Activated T-cell treated with anti-CD3 and anti-CD28 coated beads, Interleukin-2, amount 50 U/mL, for 72 hours (primary cell): Measurements from ENCODE around the gene KRT36. TPM values are rescaled to one million over a fixed set of nuclear protein-coding genes. Genes with fewer than 3 reads are reported as not detected.

Experiments used
- ATAC-seq, 2 donors: fragments of 150-1000 bp; cut with Tn5 transposase; replicated peaks in 1 of 2; 2 replicates each; pipeline ENCODE4 v1.10.0; 2021; ENCODE audit warnings: moderate library complexity in 2 of 2, mild to moderate bottlenecking in 1 of 2
- DNase-seq, 2 donors: peaks; one replicate each; pipeline ENCODE4 v3.0.0; 2021 to 2022; ENCODE audit warnings: mixed read lengths in 1 of 2
- H3K27ac Mint-ChIP-seq: one replicate; pipeline ENCODE4 v1.8.0; 2022; ENCODE audit warnings: mild to moderate bottlenecking, moderate library complexity, mixed read lengths
- H3K27me3 Mint-ChIP-seq: one replicate; pipeline ENCODE4 v1.8.0; 2022; ENCODE audit warnings: low read depth, mixed read lengths
- H3K36me3 Mint-ChIP-seq, 2 donors: one replicate each; pipeline ENCODE4 v1.8.0; 2022; ENCODE audit warnings: mixed read lengths in 2 of 2, mild to moderate bottlenecking in 1 of 2; ENCODE audit not compliant: insufficient read depth in 2 of 2
- H3K4me1 Mint-ChIP-seq: one replicate; pipeline ENCODE4 v1.8.0; 2022; ENCODE audit warnings: low read depth, mixed read lengths
- H3K4me3 Mint-ChIP-seq, 2 donors: one replicate each; pipeline ENCODE4 v1.8.0; 2022; ENCODE audit warnings: mild to moderate bottlenecking in 2 of 2, mixed read lengths in 2 of 2, moderate library complexity in 2 of 2
- H3K9me3 Mint-ChIP-seq, 2 donors: one replicate each; pipeline ENCODE4 v1.8.0; 2022; ENCODE audit warnings: mixed read lengths in 2 of 2
- total RNA-seq, 2 donors: library from RNA; stranded (reverse); gene quantifications; one replicate each; pipeline ENCODE4 v1.2.3, GENCODE V29; 2022

KRT36 gene
- not detected for total RNA-seq

DNA sequence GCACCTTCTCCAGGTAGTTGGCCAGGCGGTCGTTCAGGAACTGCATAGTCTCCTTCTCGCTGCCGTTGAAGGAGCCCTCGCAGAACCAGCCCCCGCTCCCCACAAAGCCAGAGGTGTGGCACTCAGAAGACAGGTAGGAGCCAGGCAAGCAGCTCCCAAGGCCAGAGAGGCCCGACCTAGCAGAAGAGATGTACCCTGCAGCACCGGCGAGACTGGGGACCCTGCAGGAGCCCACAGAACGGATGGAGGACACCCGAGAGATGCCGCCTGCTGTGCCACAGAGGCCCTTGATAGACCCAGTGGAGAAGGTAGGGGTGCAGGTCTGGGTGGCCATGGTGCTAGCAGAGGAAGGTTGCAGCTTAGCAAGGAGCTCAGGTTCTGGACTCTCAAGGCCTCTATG, at the start of gene KRT36:
Gene KRT36 (minus strand): TSS at position 380 of the 400 bp plus-strand sequence. CDS start 46 bp downstream, at position 334.
- Mint-ChIP-seq H3K4me1 (no peaks in the 10 kb centered on the region), H3K27ac (no peak within 1 kb of the TSS), H3K9me3 (no peaks in the 10 kb centered on the region), H3K27me3 (no peaks in the 10 kb centered on the region), H3K36me3 (no peaks in the 10 kb centered on the region), H3K4me3 (no peak within 1 kb of the TSS)
- ATAC-seq (no peak), DNase-seq (no peak)

DNA sequence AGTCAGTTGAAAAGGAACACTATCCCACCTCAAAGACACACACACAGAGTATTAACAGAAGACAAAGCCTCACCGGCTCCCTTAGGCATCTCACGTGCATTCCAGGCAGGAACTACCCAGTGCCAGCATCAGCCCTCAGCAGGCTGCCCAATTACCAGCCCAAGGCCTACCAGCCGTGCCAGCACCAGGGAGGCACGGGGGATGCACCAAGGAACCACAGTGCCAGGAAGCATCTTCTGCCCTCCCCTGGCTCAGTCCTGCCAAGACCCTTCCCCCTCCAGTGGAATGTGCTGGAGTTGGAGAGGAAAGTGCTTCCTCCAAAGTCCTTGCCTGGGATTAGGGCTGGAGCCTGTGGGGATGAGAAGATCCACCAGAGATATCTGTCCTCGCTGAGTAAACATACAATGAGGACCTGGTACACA, 49.4 kb upstream of the KRT36 start:
- Mint-ChIP-seq H3K4me1 (no peaks in the 10 kb centered on the region), H3K9me3 (no peaks in the 10 kb centered on the region), H3K4me3 (no peak overlapping the region), H3K27me3 (peaks cover 10% of the 10 kb centered on the region), H3K36me3 (no peaks in the 10 kb centered on the region), H3K27ac (no peak overlapping the region)
- DNase-seq (no peak), ATAC-seq (no peak)

DNA sequence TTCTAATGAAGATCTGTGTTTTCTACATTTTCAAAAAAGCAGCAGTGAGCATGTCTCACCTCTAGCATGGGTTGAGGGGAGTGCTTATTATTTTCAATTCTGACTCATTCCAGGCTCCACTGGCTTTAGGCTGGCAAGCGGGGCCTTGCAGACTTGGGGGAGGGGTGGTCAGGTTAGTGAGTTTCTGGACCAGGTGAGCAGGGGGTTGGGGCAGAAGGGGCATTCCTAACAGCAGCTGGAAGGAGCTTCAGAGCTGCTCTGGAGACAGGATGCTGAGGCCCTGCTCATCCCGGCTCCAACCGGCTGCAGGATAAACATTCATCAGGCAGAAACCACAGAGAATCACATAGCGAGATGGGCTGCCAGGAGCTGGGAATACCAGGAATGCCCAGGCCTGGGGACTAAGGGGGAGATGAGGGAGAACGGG, 48.9 kb upstream of the KRT36 start:
- Mint-ChIP-seq H3K9me3 (no peaks in the 10 kb centered on the region), H3K27ac (no peak overlapping the region), H3K27me3 (peaks cover 10% of the 10 kb centered on the region), H3K4me3 (no peak overlapping the region), H3K36me3 (no peaks in the 10 kb centered on the region), H3K4me1 (no peaks in the 10 kb centered on the region)
- ATAC-seq (no peak), DNase-seq (no peak)

DNA sequence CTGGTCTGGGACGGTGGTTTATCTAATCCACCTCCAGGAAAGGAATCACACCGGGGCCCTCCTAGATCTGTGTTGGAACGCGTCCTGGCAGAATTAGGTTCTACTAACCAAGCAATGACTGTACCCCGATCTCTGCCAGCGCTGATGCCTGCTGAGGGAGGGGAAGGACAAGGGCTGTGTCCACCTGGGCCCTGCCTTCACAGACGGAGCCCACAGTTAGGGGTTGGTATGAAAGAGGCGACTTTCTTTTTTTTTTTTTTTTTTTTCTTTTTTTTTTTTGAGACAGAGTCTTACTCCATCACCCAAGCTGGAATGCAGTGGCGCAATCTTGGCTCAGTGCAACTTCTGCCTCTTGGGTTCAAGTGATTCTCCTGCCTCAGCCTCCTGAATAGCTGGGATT, 48.3 kb upstream of the KRT36 start:
- H3K27ac Mint-ChIP-seq = no peak overlapping the region
- H3K9me3 Mint-ChIP-seq = no peaks in the 10 kb centered on the region
- H3K36me3 Mint-ChIP-seq = no peaks in the 10 kb centered on the region
- H3K4me3 Mint-ChIP-seq = no peak overlapping the region
- ATAC-seq (no peak), DNase-seq (no peak)
- peaks cover 15% of the 10 kb centered on the region for H3K27me3 Mint-ChIP-seq
- H3K4me1 Mint-ChIP-seq = no peaks in the 10 kb centered on the region

DNA sequence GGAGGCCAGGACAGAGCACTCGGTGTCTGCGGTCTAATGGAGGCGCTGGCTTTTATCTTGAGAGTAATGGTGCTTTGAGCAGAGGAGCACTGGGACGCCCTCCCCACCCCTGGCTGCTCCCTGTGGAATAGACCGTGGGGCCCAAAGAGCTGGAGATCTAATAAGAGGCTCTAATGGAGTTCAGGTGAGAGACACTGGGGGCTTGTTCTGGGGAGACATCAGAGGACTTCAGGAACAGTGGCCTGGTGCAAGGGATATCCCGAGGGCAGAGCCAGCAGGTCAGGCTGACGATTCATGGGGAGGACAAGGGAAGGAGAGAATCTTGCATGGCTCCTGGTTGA, 47.9 kb upstream of the KRT36 start:
- no peak overlapping the region for H3K27ac Mint-ChIP-seq
- no peaks in the 10 kb centered on the region for H3K4me1 Mint-ChIP-seq
- H3K27me3 Mint-ChIP-seq = peaks cover 19% of the 10 kb centered on the region
- ATAC-seq (no peak), DNase-seq (no peak)
- H3K9me3 Mint-ChIP-seq = no peaks in the 10 kb centered on the region
- H3K36me3 Mint-ChIP-seq = no peaks in the 10 kb centered on the region
- H3K4me3 Mint-ChIP-seq = no peak overlapping the region

DNA sequence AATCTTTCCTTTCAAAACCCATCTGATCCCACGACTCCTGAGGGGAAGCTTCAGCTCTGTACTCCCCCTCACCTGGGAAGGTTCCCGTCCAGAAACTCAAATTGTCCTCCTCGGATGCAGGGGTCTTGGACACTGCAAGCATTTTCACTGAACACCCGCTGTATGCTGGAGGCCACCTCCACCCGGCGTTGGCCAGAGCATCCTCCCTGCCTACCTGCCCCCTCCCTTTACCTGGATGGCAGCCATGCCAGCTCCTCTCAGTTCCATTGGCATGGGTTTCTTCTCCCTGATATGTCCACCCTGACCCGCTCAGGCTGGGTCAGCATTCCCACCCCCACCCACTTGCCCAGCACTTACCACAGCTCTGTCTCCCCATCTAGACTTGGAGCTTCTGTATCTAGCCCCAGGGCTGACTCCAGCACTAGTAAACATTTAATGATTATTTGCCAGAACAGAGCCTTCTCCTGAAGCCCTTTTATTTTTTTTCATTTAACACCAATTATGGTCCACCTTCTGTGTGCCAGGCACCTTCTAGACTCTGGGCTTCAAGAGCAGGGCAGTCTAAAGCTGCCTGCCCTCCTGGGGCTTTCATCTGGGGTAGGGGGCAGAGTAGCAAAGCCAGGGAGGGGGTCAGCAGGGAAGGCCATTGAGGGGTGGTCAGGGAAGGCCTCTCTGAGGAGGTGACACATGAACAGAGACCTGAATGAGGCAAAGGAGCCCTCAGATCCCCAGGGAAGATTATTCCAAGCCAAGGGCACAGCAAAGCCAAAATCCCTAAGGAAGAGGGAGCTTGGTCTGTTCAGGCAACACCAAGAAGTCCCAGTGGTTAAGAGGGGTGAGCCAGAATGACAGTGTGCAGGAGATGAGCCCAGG, 47.3 kb upstream of the KRT36 start:
- Mint-ChIP-seq H3K27me3 (peaks cover 23% of the 10 kb centered on the region), H3K4me3 (no peak overlapping the region), H3K27ac (no peak overlapping the region), H3K4me1 (no peaks in the 10 kb centered on the region), H3K9me3 (no peaks in the 10 kb centered on the region), H3K36me3 (no peaks in the 10 kb centered on the region)
- no peak for DNase-seq
- no peak for ATAC-seq

DNA sequence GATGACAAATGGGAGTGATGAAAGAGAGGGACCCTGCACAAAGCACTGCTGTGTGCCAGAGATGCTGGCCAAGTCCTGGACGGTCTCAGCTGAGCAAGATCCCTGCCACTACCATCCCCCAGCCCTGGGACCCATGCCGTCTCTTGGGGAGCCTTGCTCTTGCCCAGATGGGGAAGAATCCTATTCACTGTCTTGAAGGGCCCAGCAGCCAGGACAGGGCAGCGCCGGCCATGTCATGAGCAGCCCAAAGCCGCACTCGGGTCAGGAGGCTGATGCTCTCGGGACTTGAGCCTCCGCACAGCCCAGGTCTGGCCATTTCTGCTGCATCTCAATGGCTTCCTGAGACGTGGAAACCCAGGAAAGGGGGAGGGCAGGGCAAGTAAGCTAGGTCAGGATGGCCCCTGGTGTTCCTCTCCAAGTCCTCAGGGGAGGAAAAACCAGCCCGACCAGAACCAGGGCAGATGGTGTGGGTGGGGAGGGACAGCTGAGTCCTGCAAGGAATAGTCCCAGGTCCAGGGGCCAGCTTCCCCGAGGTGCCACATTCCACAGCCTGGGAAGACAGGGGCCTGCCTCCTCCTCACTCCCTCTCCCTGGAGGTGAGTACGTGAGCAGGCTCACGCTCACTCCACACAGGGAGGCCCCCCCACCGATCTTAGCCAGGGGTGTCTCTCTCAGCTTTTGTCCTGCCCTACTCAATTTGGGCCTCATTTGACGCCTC, 46.2 kb upstream of the KRT36 start:
- DNase-seq = no peak
- H3K9me3 Mint-ChIP-seq = no peaks in the 10 kb centered on the region
- H3K4me3 Mint-ChIP-seq = no peak overlapping the region
- H3K27me3 Mint-ChIP-seq = peaks cover 34% of the 10 kb centered on the region
- no peak overlapping the region for H3K27ac Mint-ChIP-seq
- no peaks in the 10 kb centered on the region for H3K4me1 Mint-ChIP-seq
- H3K36me3 Mint-ChIP-seq = no peaks in the 10 kb centered on the region
- ATAC-seq = no peak

DNA sequence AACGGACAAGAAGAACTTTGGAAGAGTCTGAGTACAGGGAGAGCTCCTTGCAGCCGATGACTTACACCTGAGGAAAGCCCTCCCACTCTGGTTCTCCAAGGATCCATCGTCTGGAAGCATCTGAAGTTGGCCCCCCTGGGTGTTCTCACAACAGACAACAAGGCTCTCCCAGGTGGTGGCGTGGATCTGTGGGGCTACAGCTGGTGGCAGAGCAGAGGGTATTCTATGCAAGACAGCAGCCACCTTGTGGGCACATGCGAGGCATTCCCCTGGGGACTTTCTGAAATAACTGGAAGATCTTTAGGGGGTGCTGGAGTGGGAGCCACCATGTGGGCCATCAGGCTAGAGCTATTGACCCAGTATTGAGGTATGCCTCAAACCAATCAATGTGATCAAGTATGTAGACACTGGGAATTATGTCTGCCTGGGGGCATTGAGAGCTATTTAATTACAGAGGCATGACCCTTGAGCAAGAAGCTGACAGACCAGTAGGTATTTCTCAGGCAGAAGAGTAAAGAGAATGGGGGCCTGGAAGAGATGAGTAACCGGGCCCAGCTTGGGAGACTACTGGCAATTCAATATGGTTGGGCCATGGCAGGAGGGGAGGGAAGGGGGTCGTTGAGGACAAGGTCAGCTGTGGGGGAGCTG, 45.3 kb upstream of the KRT36 start:
- H3K36me3 Mint-ChIP-seq = no peaks in the 10 kb centered on the region
- H3K4me3 Mint-ChIP-seq = no peak overlapping the region
- no peaks in the 10 kb centered on the region for H3K9me3 Mint-ChIP-seq
- peaks cover 36% of the 10 kb centered on the region for H3K27me3 Mint-ChIP-seq
- H3K4me1 Mint-ChIP-seq = no peaks in the 10 kb centered on the region
- DNase-seq (no peak), ATAC-seq (no peak)
- no peak overlapping the region for H3K27ac Mint-ChIP-seq

DNA sequence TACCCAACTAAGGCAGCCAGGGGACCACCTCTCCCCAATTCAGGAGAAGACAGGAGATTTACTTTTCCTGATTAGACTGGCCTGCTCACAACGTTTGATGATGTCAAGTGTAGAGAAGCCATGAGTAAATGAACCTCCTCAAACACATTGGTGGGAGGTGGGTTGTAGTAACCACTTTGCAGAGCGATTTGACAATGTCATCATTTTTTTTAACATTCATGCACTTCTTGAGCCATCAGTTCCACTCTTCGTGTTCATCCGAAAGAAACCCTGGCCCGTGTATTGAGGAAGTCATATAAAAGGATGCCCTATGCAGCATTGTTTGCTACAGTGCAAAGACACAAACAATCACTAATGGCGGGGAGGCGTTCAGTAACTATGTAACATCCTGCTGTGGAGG, 43.9 kb upstream of the KRT36 start:
- no peaks in the 10 kb centered on the region for H3K9me3 Mint-ChIP-seq
- peaks cover 7% of the 10 kb centered on the region for H3K4me1 Mint-ChIP-seq
- DNase-seq (no peak), ATAC-seq (no peak)
- no peaks in the 10 kb centered on the region for H3K36me3 Mint-ChIP-seq
- H3K27ac Mint-ChIP-seq = no peak overlapping the region
- H3K4me3 Mint-ChIP-seq = no peak overlapping the region
- peaks cover 50% of the 10 kb centered on the region for H3K27me3 Mint-ChIP-seq

DNA sequence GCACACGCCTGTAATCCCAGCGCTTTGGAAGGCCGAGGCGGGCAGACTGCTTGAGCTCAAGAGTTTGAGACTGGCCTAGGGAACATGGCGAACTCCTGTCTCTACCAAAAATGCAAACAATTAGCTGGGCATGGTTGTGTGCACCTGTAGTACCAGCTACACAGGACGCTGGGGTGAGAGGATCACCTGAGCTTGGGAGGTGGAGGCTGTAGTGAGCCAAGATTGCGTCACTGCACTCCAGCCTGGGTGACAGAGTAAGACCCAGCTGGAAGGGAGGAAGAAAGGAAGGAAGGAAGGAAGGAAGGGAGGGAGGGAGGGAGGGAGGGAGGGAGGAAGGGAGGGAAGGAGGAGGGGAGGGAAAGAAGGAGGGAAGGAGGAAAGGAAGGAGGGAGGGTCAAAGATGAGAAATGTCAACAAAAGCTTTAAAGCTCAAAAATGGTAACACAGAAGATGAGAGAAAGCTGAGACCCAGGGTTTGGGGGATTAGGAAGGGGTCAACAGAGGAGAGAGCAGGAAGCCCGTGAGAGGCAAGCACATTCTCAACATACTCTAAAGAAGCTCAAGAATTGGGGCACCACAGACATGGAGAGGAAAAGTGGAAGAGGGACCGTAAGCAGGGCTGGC, 43.3 kb upstream of the KRT36 start:
- Mint-ChIP-seq H3K27ac (no peak overlapping the region), H3K9me3 (no peaks in the 10 kb centered on the region), H3K4me1 (peaks cover 11% of the 10 kb centered on the region), H3K36me3 (no peaks in the 10 kb centered on the region), H3K4me3 (no peak overlapping the region), H3K27me3 (peaks cover 56% of the 10 kb centered on the region)
- DNase-seq (no peak), ATAC-seq (no peak)

DNA sequence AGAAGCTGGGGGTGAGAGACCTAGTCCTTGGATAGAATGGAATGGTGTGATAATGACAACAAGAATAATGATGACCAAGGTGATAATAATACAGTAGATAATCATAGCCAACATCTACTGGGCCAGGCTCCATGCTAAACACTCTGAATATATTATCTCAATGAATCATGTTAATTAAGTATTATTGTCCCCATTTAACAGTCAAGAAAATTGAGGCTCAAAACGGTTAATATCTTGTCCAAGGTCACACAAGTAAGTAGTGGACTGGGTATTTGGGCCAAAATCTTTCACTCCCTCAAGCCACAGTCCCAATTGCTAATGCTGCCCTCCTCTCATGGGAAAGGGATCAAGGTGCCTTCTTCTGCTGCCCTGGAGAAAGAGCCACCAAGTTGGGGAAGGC, 42.3 kb upstream of the KRT36 start:
- H3K4me1 Mint-ChIP-seq = peaks cover 11% of the 10 kb centered on the region
- no peaks in the 10 kb centered on the region for H3K9me3 Mint-ChIP-seq

DNA sequence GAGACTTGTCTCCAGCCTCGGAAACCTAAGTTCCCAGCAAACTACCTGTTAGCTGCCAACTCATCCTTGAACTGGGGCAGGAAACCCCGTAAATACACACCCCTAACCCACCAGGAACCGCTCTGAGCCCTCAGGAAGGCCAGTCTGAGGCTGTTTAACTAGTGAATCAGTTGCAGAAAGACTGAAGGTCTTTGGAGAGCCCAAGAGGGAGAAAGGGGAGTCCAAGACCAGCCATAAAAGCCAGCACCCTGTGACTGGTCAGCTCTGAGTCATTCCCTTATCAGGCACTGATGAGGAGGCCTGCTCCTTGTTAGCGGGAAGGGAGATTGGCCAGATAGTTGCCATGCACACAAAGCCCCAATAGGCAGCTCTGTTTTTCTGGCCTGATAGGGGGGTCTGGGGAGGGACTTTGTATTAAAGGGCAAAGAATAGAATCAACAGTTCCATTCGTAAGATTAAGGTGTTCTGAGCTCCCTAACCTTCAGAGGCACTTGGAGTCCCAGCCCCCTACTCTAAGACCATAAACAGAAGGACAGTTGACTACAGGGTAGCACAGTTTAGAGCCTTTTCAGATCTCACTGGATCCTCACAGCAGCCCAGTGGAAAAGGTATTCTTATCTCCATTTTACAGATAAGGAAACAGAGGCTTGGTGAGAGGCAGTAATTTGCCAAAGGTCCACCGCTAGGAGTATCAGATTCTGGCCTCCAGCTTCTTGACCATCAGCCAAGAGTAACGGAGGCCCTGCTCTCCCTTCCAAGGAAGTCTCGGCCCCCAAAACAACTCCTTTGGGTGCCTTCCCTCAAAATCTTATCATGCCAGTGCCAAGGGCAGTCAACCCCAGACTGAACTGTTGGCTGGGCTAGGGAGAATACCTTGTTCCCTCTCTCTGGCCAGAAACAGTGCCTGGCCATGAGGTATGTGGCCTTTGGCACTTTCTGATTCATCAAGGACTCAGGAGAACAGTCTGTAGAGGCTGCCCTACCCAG, 40.6 kb upstream of the KRT36 start:
- Mint-ChIP-seq H3K9me3 (no peaks in the 10 kb centered on the region), H3K27ac (no peak overlapping the region), H3K4me1 (peaks cover 11% of the 10 kb centered on the region), H3K4me3 (no peak overlapping the region), H3K36me3 (no peaks in the 10 kb centered on the region), H3K27me3 (peaks cover 62% of the 10 kb centered on the region)
- no peak for DNase-seq
- no peak for ATAC-seq

More for the DNA sequence above, 42.3 kb upstream of the KRT36 start:
- no peak for ATAC-seq
- no peak overlapping the region for H3K4me3 Mint-ChIP-seq
- H3K27ac Mint-ChIP-seq = no peak overlapping the region
- peaks cover 55% of the 10 kb centered on the region for H3K27me3 Mint-ChIP-seq
- DNase-seq = no peak
- no peaks in the 10 kb centered on the region for H3K36me3 Mint-ChIP-seq
